HL-60 (cell line): Measurements from ENCODE around the gene LIPC.

Experiments
- DNase-seq, 2 experiments: peaks; one replicate each; pipeline ENCODE4 v3.0.0-alpha.2; 2010 to 2020; ENCODE audit warnings: low read depth in 1 of 2, low spot score in 1 of 2
- H3K27ac ChIP-seq: fragments of 250-450 bp; sonication (Bioruptor Pico); replicated peaks from 2 replicates; pipeline ENCODE4 v1.5.1; 2020; ENCODE audit warnings: mild to moderate bottlenecking, moderate library complexity
- H3K27me3 ChIP-seq: fragments of 250-450 bp; sonication (Bioruptor Pico); 2 replicates; pipeline ENCODE4 v1.5.1; 2021; ENCODE audit warnings: mild to moderate bottlenecking, moderate library complexity; ENCODE audit not compliant: insufficient read depth, poor library complexity, severe bottlenecking
- H3K4me3 ChIP-seq: replicated peaks from 2 replicates; pipeline ENCODE4 v1.5.1; 2011; ENCODE audit warnings: mild to moderate bottlenecking, control low read depth, low read length; ENCODE audit not compliant: insufficient read depth
- GABPA ChIP-seq: IDR thresholded peaks from 2 replicates; pipeline ENCODE4 v1.6.1; 2012; ENCODE audit warnings: low read depth
- POLR2AphosphoS5 ChIP-seq: IDR thresholded peaks from 2 replicates; pipeline ENCODE4 v1.6.1; 2012; ENCODE audit warnings: low read depth
- SPI1 ChIP-seq: IDR thresholded peaks from 2 replicates; pipeline ENCODE4 v1.6.1; 2012; ENCODE audit warnings: low read depth, mild to moderate bottlenecking, borderline replicate concordance
- TF ChIP-seq, protein P1 (sequence below): IDR thresholded peaks from 2 replicates; pipeline ENCODE4 v1.6.1; 2012; ENCODE audit warnings: low read depth; ENCODE audit not compliant: insufficient replicate concordance
- TF ChIP-seq, protein P2 (sequence below): IDR thresholded peaks from one replicate; pipeline ENCODE4 v1.5.1; 2011; ENCODE audit warnings: low read length, control low read depth, inconsistent platforms; ENCODE audit not compliant: insufficient read depth

LIPC gene

DNA sequence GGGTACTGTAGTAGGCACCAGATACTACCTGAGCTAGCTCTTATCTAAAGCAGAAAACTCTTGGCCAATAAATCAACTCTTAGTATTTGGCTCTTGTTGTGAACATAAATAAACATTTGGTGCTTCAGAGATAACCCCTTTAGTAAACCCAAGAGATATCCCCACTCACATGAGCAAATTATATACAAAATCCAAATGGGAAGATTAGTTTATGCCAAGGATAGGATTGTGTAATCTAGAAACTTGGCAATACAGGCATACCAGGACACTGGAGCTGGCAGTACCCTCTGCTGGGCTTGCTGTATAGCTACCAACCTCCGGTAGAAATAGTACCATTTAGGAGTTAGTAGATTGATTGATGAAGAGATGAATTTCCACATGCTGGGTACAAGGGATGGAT is 127.0 kb downstream of the LIPC start:
- Histone ChIP-seq H3K4me3 (no peak overlapping the region), H3K27me3 (no peaks in the 10 kb centered on the region), H3K27ac (no peak overlapping the region)
- TF ChIP-seq GABPA (no peak), SPI1 (no peak), POLR2AphosphoS5 (no peak)
- TF ChIP-seq, protein P1, sequence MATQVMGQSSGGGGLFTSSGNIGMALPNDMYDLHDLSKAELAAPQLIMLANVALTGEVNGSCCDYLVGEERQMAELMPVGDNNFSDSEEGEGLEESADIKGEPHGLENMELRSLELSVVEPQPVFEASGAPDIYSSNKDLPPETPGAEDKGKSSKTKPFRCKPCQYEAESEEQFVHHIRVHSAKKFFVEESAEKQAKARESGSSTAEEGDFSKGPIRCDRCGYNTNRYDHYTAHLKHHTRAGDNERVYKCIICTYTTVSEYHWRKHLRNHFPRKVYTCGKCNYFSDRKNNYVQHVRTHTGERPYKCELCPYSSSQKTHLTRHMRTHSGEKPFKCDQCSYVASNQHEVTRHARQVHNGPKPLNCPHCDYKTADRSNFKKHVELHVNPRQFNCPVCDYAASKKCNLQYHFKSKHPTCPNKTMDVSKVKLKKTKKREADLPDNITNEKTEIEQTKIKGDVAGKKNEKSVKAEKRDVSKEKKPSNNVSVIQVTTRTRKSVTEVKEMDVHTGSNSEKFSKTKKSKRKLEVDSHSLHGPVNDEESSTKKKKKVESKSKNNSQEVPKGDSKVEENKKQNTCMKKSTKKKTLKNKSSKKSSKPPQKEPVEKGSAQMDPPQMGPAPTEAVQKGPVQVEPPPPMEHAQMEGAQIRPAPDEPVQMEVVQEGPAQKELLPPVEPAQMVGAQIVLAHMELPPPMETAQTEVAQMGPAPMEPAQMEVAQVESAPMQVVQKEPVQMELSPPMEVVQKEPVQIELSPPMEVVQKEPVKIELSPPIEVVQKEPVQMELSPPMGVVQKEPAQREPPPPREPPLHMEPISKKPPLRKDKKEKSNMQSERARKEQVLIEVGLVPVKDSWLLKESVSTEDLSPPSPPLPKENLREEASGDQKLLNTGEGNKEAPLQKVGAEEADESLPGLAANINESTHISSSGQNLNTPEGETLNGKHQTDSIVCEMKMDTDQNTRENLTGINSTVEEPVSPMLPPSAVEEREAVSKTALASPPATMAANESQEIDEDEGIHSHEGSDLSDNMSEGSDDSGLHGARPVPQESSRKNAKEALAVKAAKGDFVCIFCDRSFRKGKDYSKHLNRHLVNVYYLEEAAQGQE, result no peak
- TF ChIP-seq, protein P2, sequence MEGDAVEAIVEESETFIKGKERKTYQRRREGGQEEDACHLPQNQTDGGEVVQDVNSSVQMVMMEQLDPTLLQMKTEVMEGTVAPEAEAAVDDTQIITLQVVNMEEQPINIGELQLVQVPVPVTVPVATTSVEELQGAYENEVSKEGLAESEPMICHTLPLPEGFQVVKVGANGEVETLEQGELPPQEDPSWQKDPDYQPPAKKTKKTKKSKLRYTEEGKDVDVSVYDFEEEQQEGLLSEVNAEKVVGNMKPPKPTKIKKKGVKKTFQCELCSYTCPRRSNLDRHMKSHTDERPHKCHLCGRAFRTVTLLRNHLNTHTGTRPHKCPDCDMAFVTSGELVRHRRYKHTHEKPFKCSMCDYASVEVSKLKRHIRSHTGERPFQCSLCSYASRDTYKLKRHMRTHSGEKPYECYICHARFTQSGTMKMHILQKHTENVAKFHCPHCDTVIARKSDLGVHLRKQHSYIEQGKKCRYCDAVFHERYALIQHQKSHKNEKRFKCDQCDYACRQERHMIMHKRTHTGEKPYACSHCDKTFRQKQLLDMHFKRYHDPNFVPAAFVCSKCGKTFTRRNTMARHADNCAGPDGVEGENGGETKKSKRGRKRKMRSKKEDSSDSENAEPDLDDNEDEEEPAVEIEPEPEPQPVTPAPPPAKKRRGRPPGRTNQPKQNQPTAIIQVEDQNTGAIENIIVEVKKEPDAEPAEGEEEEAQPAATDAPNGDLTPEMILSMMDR, result no peak
- DNase-seq, result no peak

DNA sequence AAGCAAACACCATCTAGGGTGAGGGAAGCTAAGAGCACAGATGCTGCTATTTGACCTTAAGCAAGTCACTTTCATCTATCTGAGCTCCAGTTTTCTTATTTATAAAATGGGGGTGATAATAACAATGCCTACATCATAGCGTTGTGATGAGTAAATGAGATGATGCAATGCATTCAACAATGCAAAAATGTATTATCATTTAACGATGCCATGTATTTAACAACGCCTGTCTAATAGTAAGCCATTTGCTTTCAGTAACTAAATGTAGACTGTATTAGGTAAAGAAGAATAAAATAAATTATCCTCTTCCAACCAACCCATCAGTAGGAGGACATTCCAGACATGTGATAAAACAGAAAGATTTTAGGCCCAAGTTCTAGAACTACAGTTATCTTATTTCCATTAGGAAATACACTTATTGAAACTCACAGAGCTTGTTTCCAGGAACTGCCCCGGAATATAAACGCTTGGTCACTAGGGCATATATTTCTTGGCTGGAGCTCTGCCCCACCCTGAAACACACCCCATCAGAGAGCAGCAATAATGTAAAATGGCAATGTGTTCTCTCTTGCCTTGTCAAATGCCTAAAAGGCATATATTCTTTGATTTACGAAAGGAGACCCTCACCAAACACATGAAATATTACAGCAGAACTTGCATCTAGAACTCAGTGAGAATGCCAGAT is 128.3 kb downstream of the LIPC start:
- no peak overlapping the region for H3K27ac ChIP-seq
- TF ChIP-seq GABPA (no peak), SPI1 (no peak), POLR2AphosphoS5 (no peak)
- TF ChIP-seq, protein P2, result no peak
- TF ChIP-seq, protein P1, result no peak
- no peak overlapping the region for H3K4me3 ChIP-seq
- DNase-seq, result no peak
- no peaks in the 10 kb centered on the region for H3K27me3 ChIP-seq

DNA sequence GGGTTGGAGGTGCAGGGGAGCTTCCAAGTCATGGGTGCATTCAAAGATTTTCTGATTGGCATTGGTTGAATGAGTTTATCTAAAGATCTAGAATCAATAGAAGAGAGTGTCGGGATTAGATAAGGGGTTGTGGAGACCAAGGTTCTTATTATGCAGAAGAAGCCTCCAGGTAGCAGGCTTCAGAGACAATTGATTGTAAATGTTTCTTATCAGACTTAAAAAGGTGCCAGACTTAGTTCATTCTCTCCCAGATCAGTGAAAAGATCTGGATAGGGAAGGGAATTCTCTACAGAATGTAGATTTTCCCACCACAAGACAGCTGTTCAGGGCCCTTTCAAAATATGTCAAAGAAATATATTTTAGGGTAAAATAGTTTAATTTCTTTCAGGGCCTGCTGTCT is 129.5 kb downstream of the LIPC start:
- H3K27ac ChIP-seq, result no peak overlapping the region
- TF ChIP-seq POLR2AphosphoS5 (no peak), SPI1 (no peak), GABPA (no peak)
- TF ChIP-seq, protein P2, result no peak
- TF ChIP-seq, protein P1, result no peak
- DNase-seq, result no peak

More for the DNA sequence above, 129.5 kb downstream of the LIPC start:
- H3K27me3 ChIP-seq, result no peaks in the 10 kb centered on the region
- no peak overlapping the region for H3K4me3 ChIP-seq
